Endometrium (tissue), 2 donors: ENCODE data around the gene DUSP22.

Experiments
- FAIRE-seq: peaks from 2 replicates; lab custom pipeline; 2012; peaks lifted over from hg19 to GRCh38; lab: Jason Lieb, UNC
- donor health status: control.
- donor health status: control.

DUSP22 gene

DNA sequence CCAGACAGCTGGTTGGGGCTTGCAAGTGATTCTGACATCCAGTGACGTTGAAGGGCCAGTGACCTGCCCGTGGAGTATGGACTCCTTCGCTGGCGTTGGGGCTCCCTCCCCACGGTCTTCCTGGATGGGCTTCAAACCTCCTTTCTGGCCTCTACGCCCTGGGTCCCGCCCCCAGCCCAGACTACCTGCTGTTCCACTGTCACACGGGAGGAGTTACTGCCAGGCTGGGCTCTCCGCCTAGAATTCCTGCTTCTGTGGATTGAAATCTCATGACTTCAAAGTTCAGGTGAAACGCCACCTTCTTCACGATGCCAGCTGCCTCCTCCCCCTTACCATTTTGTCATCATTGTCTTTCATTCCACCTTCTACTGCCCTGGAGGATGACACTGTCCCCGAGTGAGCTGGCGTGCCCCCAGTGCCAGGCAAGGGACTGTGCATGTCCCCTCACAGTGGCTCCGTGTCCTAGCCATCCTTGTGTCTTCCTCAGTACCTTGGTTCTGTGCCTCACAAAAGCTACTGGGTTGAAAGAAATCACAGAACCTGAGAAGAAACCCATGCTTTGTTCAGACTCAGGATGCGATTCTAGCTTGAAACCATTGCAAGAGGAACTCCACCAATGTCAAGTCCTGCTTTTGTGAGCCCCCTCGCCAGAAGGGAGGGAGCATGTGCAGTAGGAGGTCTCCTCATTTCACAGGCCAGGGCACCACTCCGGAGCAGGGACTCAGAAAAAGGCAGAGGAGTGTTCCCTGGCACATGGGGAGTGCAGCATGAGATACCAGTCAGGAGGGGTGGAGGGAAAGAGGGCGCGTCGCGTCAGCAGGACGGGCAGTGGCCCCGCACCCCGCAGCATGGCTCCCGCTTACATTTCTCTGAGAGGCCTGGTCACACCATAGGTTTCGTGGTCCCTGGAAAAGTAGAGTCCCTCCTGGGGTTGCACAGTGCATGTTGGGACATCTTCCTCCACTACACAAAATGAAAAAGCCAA, 88.2 kb downstream of the DUSP22 start:
- FAIRE-seq = no peak

DNA sequence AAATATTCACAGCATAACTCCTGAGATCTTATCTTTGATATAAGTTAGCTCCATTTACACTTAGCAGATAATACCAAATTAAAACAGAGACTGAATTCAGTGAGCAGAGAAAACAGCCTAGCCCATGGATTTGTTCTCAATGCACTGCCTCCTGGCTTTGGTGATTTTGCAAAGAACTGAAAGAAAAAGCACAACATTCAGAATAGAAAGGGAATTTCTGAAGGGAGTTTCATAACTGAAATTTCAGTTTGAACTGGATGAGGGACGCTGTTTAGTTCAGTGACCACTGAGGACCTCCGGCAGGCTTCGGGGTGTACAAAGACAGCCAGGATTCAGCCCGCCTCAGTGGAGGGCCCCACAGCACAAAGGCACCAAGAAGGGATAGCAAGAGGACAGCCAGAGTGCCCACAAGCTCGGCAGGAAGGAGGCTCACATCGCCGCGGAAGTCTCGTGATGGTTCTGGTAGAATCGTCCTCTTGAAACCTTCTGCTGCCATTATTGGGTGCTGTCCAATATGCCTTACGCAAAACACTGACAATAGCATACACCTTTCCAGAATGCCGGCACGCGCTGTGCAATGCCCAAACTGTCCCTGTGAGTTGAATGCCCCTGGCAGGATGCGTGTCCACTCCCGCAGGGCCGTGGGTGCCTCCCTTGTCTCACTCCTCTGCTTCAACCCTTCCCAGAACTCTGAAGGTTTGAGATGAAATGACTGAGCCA, 89.6 kb downstream of the DUSP22 start:
- FAIRE-seq = no peak

DNA sequence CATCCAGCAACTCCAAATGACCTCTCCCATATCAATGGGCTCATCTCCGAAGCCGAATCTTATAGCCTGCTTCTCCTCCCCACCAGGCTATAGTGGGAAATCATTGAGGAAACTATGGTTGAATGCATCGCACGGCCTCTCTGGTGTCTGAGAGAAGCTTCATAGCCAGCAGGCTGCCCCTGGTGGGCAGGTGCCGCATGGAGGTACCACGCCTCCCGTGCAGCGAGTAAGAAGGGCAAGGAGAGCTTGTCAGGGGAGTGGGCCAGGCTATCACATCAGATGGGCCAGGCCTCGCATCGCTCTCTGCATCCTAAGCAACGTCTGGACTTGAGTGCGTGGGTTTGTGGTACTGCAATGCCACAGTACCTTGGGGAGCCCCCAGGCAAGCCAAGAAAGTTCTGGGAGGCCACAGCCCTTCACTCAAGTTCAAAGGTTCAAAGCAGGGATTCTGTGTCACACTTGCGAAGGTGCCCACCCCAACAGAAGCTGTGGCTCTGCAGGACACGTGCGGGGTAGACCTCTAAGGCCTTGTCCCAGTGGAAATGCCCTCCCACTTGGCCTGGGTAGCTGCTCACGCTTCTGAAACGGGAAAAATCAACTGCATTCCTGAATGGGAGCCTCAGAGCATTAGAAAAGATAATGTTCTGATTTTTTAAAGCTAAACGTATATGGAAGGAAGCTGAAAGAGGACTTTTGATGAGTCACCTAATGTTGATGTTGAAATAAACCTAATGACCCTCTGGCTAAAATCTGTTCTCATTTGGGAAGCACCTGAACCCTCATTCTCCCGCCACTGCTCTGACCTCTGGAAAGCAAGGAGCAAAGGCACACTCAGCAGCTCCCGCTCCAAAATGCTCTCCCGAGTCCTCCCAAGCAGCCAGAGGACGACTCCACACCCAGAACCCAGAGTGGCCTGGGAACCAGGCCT, 90.9 kb downstream of the DUSP22 start:
- FAIRE-seq = no peak

DNA sequence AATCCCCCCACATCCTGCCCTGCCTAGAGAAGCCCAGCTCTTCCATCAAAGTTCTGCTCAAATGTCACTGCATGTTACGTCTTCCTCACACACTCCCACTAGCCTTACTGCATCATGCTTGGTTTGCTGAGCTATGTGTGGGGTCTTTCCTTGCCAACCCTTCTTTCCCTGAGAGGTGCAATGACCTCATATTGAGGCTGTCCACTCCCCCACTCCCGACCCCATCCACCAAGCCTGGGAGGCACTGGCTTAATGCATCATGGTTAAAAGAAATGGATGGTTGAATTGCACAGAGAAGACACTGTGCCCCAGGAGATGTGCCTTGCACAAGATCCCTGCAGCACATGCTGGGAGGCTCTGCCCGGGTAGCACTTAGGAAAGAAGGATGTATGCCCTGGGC, 91.6 kb downstream of the DUSP22 start:
- FAIRE-seq = no peak

DNA sequence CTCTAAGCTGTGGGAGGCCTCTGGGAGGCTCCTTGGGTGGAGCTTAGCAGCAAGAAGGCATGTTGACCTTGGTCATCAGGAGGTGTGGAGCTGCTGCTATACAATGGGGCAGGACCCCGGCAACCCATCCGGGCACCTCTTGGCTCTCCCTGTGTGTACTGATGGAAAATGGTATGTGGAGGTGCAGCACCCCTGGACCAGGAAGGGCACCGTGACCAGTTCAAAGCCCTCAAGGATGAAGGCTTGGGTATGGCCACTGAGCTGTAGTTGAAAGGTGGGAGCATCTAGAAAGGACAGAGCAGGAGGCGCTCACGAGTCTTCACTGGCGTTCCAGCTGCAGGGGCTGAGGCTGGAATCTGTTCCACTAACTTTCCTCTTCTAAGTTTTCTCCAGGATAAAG, 92.6 kb downstream of the DUSP22 start:
- no peak for FAIRE-seq

- no peak for FAIRE-seq
These were observed 93.3 kb downstream of the DUSP22 start for GRCh38 chr6:385614-386013.

- no peak for FAIRE-seq
These were observed 94.5 kb downstream of the DUSP22 start for GRCh38 chr6:386688-387266.

GRCh38 chr6:387293-387741, 95.0 kb downstream of the DUSP22 start:
- FAIRE-seq = no peak

DNA sequence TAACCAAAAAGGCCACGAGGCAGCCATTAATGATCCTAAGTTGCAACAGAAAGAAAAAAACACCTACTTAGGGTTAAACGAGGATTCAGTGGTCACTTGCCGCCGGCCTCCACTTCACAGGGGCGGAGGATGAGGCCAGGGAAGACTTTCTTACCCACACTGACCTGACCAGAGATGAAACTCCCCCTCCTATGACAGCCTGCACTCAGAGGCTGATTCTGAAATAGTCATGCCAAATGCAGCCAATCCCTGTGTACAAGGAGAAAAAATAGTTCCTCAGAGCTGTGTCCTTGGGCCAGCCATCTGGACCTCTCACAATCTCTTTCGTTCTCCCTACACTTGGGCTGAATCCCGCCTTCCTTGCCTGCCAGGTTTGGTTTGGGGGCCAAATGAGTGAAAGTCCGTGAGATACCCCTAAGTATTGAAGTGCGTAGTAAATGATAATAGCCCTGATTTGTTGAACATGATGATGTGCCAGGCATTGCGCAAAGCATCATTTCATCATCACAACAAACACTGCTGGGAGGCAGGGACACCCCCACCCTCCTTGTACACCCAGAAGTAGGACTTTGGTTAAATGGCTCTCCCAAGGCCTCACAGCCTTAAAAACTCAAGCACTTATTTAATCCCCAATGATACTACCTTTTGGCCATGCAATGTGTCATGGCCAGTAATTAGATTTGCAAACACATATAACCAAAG, 96.1 kb downstream of the DUSP22 start:
- no peak for FAIRE-seq

GRCh38 chr6:389143-389542, 96.9 kb downstream of the DUSP22 start:
- no peak for FAIRE-seq

DNA sequence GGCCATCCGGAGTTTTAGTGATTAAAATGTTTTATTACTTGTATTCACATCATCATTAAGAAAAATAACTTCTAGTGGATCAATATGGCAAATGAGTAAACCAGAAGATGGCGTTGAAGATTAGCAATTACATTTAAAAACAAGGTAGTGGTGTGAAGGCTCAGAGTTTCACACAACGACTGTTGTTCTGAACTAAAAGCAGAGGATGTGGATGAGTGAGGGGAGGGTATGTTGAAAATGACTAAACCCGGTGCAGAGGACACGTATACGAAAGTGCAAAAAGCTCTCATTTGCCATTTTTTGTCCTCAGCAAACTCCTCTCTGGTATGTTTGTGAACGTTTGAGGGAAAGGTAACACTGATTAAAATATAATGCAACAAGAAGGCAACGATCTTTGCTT, 97.3 kb downstream of the DUSP22 start:
- no peak for FAIRE-seq

DNA sequence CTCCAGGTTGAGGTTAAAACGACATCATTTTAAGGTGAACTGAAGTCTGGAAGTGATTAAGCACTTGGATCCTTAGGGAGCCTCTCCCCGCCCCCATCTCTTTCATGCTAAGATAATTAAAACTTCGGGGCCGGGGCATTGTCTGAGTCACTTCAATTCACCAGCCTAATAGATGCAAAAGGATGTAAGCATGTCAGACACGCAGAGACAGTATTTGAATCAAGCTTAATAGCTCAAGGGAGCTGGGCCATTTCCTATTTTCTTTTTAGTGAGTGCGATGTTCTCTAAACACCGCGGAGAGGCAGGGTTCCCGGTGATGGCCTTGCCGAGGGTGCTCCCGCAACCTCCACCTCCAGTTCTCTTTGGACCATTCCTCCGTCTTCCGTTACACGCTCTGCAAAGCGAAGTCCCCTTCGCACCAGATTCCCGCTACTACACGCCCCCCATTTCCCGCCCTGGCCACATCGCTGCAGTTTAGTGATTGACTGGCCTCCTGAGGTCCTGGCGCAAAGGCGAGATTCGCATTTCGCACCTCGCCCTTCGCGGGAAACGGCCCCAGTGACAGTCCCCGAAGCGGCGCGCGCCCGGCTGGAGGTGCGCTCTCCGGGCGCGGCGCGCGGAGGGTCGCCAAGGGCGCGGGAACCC, 98.7 kb downstream of the DUSP22 start:
- FAIRE-seq = no peak

- no peak for FAIRE-seq
These were observed 99.5 kb downstream of the DUSP22 start, which contains the start of gene IRF4 for GRCh38 chr6:391559-392440. TSS of gene IRF4 (plus strand) at chr6:391752. CDS start at chr6:393153, 1,401 bp downstream.

DNA sequence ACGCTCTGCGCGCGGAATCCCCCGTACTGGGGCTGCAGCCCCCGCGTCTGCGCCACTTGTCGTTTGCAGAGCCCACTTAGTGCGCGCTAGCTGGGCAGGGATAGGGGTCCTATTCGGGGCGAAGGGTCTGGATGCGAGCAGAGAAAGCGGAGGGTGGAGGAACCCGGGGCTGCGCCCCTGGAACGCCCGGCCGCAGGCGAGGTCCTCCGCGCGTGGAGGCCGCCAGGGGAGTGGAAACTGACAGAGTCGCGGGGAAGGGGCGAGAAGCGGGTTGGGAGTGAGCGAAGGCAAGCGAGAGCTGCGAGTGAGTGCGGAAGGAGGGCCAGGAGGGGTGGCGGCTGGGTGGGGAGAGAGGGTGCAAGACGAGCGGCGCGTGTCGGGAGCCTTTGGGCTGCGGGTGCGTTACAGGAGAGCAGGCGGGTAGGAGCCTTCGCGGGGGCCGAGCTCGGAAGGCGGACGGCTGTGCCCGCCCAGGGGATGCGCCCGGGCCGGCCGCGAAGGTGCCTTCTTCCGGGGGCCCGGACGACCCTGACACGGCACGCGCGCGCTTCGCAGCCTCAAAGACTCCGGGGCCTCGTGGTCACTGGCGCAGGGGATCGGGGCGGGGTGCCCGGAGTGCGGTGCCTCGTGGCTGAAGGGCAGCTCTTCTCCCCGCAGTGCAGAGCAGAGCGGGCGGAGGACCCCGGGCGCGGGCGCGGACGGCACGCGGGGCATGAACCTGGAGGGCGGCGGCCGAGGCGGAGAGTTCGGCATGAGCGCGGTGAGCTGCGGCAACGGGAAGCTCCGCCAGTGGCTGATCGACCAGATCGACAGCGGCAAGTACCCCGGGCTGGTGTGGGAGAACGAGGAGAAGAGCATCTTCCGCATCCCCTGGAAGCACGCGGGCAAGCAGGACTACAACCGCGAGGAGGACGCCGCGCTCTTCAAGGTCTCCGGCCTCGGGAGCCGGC, 100.4 kb downstream of the DUSP22 start:
- FAIRE-seq = no peak

- FAIRE-seq = no peak
These were observed 101.3 kb downstream of the DUSP22 start for GRCh38 chr6:393391-394221.

- no peak for FAIRE-seq
These were observed 102.5 kb downstream of the DUSP22 start for GRCh38 chr6:394641-395289.
